Fibroblast of lung (primary cell): ENCODE data around the gene NXN.

Source experiments
- EZH2 ChIP-seq: IDR thresholded peaks from 2 replicates; pipeline ENCODE4 v1.5.1; 2012; ENCODE audit warnings: low read length, control low read depth, mild to moderate bottlenecking; ENCODE audit errors: missing control alignments
- TF ChIP-seq, protein P1 (sequence below), 2 donors: IDR thresholded peaks in 1 of 2; conservative IDR thresholded peaks in 1 of 2; 1 replicate in 1 of 2; 2 replicates in 1 of 2; pipeline ENCODE4 v1.5.1; 2011 to 2012; ENCODE audit warnings: low read length in 2 of 2, control low read depth in 1 of 2, inconsistent platforms in 1 of 2, low read depth in 1 of 2, mild to moderate bottlenecking in 1 of 2

DNA sequence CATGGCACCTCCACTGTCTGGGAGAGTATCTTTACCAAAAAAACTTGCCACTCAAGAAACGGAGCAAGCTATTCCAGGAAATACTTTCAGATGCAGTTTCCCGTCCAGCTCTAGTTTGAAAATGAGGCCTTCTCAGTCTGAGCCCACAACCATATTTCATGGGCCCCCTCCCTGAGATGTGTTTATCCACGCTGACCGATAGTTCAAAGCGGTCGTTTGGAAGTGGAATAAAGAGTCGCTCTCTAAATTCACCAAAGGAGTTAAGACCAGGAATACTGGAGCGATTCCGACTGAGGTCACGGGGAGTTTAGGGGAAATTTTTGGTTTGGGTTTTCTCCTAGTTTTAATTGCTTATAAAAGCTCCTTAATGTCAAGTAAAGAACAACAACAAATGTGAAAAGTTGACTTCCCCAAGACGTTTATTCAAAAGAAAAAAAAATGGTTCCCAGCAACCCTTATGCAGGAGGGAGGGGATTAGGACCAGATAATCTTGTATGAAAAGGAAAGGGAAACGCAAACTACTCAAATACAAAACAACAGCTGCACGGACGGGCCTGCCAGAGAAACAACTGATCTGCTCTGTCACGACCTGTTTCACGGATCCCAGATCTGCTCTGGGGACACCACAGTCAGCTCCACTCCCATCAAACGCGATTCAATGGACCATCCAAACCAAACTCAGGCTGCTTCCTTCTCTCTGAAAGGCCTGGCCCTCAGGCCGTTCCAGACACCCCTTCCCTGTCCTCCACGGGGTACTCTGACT is 120.3 kb downstream of the NXN start:
- TF ChIP-seq, protein P1, sequence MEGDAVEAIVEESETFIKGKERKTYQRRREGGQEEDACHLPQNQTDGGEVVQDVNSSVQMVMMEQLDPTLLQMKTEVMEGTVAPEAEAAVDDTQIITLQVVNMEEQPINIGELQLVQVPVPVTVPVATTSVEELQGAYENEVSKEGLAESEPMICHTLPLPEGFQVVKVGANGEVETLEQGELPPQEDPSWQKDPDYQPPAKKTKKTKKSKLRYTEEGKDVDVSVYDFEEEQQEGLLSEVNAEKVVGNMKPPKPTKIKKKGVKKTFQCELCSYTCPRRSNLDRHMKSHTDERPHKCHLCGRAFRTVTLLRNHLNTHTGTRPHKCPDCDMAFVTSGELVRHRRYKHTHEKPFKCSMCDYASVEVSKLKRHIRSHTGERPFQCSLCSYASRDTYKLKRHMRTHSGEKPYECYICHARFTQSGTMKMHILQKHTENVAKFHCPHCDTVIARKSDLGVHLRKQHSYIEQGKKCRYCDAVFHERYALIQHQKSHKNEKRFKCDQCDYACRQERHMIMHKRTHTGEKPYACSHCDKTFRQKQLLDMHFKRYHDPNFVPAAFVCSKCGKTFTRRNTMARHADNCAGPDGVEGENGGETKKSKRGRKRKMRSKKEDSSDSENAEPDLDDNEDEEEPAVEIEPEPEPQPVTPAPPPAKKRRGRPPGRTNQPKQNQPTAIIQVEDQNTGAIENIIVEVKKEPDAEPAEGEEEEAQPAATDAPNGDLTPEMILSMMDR (conservative IDR thresholded peaks at IDR 0.05 in 1 of 2, IDR thresholded peaks at IDR 0.05 in 1 of 2; ENCODE audit: low read depth in 1 of 2, low read length in 2 of 2), result no peak
- TF ChIP-seq EZH2, result no peak
